Activated CD4-positive, alpha-beta T cell treated with anti-CD3 and anti-CD28 coated beads for 4 hours (primary cell): ENCODE measurements around the gene PHF13.
A peak's percentile ranks its signal among the peaks of the same experiment; 100 is the strongest.
"Not testable (repeated sequence)": the region's sequence is repeated elsewhere in the genome, so short reads cannot be mapped to it uniquely, and the experiment has no call there.

Experiments used
- DNase-seq, 2 donors: peaks; one replicate each; pipeline ENCODE4 v3.0.0-alpha.2; 2020

The PHF13 gene

DNA sequence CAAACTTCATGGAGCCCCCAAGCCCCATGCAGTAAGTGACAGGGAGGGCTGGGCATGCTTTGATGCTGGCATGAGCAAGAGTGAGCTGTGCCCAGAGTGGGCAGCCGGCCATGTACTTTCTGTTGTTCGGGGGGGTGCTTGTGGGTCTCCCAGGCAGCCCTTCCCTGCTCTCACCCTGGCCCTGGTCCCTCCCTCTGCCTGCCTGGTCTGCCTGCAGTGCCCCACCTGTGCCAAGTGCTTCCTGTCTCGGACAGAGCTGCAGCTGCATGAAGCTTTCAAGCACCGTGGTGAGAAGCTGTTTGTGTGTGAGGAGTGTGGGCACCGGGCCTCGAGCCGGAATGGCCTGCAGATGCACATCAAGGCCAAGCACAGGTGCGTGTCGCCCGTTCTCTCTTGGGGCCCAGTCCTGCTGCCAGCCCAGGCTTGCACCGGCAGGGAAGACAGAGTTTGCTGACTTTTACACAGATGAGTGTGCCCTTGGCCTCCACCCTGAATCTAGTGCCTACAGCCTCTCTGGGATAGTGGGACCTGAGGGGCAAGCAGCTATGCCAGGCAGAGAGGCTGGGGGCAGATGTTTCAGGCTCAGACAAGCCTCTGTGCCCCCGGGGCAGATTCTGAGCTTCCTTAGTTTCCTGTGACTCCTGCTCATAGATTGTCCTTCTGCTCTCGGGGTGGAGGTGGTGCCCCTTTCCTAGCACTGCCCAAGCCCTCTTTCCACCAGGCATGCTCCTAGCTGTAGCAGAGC is 26.1 kb upstream of the PHF13 start:
- DNase-seq, result no peak

DNA sequence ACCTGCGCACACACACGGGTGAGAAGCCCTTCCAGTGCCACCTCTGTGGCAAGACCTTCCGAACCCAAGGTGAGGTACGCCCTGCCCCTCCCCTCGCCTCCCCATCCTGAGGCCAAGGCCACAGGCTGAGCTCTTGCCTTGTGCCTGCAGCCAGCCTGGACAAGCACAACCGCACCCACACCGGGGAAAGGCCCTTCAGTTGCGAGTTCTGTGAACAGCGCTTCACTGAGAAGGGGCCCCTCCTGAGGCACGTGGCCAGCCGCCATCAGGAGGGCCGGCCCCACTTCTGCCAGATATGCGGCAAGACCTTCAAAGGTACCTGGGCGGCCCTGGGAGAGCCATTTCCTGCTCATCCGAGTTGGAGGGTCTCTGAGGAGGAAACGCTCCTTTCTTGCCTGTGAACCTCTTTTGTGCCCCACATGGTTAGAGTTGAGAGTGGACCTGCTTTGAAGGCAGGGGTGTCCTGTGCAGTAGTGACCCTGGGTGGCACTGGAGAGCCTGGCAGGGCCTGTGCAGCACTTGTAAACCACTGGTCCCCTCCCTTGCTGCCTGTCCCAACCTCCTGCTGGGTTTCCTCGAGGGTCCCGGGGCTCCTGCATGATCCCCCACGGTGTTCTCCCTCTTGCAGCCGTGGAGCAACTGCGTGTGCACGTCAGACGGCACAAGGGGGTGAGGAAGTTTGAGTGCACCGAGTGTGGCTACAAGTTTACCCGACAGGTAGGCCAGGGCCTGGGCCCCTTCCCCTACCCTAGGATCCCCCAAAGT is 25.2 kb upstream of the PHF13 start:
- DNase-seq, result no peak

DNA sequence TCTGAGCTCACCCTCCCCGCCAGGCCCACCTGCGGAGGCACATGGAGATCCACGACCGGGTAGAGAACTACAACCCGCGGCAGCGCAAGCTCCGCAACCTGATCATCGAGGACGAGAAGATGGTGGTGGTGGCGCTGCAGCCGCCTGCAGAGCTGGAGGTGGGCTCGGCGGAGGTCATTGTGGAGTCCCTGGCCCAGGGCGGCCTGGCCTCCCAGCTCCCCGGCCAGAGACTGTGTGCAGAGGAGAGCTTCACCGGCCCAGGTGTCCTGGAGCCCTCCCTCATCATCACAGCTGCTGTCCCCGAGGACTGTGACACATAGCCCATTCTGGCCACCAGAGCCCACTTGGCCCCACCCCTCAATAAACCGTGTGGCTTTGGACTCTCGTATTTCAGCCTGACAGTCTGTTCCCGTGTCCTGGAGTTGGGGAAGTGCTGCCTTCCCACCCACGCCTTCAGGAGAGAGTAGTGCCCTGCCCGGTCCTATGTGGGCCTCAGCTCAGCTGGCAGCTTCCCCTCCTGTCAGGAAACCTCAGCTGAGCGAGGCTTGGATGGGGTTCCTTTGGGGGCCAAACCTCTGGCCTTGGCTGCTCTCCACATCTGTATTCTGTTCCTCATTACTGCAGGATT is 24.5 kb upstream of the PHF13 start:
- DNase-seq, result no peak

DNA sequence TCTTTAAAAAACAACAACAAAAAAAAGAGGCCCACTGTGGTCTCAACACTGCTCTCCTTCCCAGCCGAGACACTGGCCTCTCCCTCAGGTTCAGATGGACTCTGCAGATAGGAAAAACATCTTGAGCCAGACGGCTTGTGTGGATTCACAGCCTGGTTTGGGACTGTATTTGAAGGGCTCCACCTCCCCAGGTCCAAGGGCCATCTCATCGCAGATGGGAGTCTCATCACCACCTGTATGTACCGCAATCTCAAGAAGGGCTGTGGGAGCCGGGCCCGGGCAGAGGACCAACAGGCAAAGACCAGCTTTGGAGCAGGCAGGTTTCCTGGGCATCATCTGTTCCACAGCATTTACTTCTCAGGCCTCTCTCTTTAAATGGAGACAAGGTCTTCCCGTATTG is 23.5 kb upstream of the PHF13 start:
- DNase-seq, result no peak

DNA sequence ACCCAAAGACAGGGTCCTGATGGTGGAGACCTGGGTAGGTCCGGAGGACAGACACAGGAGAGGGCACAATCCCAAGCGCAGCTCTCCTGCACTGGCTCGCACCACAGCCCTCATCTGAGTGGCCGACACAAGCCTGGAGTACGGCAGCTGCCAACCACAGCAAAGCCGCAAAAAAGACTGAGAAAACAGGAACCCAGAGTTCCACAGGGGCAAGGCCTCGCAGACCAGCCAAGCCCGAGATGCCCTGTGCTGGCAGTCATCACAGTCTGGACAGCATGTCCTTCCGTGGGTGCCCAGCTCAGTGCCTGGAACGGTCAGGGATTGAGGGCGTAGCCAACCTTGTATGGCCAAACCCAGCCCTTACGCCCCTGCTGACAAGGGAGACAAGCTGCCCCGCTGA is 22.3 kb upstream of the PHF13 start:
- DNase-seq, result no peak

DNA sequence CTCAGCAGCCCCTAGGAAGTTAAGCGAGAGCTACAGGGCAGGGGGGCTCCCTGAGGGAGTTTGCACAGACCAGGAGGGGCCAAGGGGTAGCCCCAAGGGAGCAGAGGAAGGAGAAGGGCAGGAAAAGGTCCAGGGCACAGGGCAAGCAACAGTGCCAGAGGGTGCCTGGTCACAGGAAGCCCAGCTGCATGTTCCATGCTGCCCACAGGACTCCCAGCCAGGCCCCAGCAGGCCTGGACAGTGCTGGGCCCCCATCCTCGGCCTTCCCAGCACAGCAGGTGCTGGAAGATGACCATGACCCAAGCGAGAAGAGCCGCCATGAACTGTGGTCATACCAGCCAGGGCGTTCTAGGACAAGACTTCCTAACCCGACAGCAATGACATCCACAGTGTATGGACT is 21.9 kb upstream of the PHF13 start:
- no peak for DNase-seq

DNA sequence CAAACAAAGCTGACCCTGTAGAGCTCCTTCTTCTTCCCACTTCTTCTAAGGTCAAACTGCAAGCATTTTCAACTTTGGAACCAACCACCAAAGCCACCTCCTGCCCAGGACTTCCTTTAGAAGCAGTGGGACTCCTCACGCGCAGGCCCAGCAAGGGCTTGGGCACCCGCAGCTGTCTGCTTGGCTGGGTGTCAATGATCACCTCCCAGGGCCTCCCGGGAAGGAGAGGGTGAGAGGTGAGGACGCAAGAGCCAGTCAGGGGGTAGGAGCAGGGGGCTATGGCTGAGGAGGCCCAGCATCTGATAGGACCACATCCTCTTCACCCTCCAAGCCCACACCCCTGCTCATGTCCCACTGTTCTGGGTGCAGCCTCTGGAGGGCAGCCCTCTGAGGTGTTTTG is 21.1 kb upstream of the PHF13 start:
- DNase-seq, result no peak

DNA sequence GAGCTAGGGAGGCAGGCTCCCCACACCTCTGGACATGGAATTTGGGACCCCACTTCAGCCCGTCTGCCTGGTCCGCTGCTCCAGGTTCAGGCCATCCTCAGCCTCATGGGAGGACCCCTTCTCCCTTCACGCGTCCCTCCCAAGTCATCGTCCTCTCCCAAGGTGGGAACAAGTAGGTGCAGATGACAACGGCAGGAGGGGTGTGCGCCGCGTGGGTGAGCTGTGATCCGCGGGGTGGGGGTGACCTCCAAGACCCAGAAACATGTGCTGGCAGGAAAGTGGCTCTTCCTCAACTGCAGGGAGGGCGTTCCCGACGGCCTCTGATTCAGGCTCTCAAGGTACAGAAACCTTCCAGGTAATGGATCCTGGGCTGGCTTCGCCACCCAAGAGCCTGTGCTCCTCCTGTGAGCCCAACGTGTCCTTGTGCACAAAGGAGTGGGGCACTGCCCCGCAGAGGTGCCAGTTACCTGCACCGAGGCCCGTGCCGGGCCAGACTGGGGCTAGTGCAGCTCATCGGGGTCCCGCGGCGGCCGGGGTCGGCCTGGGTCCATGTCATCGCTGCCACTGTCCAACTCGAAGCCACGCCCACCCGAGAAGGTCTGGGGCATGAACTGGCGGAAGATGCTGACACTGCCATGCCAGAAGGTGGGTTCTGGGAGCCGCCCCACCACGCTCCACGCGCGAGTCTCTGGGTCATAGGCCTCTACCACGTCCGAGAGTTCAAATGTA is 20.5 kb upstream of the PHF13 start:
- DNase-seq, result no peak

DNA sequence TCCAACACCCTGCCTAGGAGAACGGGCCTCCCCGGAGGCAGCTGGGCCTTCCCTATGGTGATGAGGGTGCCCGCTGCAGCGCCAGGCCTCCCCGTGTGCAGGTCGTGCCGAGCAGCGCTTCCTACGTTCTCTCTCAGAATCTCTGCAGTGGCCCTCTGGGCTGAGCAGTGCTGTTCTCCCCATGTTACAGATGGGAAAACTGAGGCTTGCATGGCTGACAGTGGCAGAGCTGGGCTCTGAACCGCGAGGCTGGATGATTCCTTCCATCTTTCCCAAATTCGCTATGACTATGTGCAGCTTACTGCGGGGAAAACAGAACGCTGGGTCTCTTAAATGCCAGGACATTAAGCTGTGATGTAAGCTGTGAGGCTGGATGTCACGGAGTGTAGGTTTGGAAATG is 19.7 kb upstream of the PHF13 start:
- no peak for DNase-seq

DNA sequence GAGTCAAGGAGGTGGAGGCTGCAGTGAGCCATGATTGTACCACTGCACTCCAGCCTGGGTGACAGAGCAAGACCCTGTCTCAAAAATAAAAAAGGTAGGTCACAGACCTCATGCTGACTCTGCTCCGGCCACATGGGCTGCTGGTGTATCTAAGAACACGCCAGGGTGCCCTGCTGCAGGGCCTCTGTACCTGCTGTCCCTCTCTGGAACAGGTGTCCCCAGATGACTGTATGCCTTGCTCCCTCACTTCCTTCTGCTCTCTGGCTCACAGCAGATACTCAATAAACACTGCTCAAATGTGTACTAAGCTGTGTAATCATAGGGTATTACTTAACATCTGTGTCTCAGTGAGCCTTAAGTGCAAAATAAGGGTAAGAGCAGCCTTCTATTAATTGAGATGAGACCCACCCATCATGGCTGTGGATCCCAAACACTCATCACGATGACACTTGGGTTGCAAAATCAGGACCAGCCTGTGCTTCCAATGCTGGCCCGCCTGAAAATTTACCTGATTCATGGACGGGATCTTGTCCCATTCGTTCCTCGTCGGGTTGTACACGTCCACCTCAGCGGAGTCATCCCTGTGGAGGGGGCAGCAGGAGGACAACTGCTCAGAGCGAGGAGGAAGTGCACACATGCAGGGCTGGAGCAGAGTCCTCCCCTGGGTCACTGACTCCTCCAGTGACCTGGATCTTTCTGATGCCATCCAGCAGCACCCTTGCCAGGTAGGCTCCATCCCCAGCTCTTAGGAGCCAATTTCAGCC is 18.4 kb upstream of the PHF13 start:
- no peak for DNase-seq

DNA sequence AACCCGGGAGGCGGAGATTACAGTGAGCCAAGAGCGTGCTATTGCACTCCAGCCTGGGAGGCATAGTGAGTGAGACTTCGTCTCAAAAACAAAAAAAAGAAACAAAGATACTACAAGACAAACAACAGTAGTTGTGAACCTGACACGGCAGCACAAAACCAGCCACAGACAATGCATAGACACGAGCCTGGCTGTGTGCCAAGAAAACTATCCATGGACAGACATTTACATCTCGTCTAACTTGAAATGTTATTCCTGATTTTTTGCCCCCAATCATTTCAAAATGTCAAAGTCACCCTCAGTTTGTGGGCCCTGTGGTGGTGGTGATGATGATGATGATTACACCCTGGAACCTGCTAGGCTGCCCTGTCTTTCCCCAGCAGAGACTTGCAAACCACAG is 17.2 kb upstream of the PHF13 start:
- DNase-seq, result no peak

DNA sequence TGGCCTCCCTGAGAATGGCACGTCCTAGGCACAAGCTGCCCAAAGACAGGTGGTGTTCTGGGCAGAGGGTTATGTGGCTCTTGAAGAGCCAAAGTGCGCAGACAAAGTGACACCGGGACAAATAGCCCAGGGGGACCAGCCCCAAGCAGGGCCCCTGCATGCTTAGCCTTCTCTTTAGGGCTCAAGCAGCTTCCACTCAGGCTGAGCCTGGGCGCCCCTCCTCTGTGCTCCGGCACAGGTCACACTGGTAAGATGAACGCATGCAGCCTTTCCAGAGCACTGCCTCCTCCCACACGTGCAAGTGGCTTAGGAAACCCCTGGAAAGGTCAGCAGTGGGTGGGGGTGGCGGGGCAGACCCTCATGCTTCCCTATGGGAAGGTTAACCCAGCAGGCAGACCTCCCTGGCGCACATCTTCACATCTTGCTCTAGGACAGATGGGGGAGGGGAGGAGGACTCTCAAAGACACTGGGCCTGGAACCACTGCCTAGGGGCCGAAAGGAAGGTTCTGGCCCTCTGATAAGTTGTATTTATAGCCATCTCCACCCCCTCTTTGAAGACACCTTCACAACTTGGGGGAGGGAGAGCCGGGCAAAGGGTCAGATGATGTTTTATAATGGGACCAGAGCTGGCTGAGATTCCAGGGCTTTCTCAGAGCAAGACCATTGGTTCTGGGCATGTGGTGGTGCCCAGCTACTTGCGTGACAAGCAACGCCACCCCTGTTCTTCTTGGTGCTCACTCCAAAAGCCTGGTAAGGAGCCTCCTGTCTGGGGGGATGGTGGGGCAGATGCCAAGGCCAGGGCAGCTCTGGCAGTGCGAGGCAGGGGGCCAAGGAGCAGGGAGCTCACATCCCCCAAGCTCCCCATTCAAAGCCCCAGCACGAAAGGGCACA is 16.4 kb upstream of the PHF13 start:
- no peak for DNase-seq

DNA sequence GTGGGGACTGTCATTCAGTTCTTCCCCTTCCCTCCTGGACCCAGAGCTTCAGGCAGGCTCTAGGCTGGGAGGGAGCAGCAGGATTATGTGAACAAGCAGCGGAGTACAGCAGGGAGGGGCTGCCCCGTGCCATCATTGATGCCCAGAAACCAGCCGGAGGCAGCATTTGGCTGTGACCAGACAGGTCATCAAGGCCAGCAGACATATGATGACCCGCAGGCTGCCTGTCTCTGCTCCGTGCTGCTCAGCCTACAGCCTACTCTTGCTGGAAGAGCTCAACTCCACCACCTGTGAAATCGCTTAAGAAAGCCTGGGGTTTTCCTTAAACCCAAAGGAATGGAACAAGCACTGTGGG is 15.8 kb upstream of the PHF13 start:
- DNase-seq, result no peak

DNA sequence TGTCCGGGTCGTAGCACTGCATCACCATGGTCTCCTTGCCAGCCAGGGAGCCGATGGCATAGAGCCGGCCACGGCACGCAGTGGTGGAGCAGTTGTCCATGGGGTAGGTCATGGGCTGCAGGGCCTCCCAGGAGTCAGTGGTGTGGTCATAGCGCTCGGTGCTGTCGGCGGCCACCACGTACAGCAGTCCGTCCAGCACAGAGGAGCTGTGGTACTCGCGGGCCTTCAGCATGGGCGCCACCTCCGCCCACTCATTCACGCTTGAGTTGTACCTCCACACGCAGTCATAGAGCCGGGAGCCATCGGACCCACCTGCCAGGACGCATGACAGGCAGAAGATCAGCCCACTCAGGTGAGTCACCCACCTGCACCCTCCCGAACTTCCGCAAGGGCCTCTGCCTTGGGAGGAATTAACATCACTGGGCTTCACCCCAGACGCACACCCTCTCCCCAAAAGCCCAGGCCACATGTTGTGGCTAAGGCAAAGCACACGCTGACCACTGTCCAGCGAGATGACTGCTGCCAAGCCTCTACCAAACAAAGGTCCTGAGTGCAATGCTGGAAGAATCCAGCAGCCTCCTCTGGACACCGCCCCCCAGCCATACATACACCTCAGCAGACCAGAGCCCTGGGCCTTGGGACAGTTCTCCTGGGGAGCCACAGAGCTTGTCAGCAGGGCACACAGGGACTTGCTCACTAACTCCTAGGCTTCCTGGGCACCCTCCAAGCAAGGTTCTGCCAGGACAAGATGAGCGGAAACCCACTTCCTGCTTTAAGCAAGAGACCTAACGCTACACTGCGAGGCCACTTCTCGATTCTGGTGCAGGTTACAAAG is 14.2 kb upstream of the PHF13 start:
- DNase-seq, result peak; percentile 68 to 73

DNA sequence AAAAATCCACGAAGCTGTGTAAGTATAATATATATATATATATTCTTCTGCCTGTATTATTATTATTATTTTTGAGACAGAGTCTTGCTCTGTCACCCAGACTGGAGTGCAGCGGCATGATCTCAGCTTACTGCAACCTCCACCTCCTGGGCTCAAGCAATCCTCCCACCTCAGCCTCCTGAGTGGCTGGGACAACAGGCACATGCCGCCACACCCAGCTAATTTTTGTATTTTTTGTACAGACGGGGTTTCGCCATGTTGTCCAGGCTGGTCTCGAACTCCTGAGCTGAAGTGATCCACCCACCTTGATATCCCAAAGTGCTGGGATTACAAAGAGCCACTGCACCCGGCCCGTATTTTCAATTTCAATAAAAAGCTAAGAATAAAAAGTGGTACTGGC is 13.5 kb upstream of the PHF13 start:
- DNase-seq, result not testable (repeated sequence)

DNA sequence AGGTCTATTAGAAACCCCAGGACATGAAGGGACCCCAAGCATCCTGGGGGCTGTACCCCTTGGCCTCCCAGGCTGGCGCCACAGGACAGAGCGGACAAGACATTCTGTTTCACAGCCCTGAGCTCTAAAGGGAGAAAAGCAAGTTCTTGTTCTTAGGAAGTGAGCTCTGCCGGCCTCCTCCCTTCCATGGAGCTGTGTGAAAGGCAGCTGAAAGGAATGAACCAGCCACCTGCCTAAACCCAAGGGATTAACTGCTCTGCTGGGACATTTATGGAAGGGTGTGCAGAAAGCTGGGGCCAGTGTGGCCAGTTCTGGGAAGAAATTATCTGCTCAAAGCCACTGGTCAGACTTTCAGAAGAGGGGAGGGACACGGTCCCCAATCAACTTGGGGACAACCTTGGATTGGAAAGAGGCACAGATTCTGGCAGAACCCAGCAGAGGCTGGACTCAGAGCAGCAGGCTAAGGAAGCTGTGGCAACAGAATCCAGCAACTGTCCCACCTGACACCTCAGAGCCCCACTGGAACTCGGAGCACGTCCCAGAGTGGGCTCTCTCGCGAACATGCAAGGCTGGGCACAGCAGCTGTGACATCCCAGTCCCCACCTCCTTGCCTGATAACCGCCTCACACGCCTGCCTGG is 13.0 kb upstream of the PHF13 start:
- DNase-seq, result no peak

DNA sequence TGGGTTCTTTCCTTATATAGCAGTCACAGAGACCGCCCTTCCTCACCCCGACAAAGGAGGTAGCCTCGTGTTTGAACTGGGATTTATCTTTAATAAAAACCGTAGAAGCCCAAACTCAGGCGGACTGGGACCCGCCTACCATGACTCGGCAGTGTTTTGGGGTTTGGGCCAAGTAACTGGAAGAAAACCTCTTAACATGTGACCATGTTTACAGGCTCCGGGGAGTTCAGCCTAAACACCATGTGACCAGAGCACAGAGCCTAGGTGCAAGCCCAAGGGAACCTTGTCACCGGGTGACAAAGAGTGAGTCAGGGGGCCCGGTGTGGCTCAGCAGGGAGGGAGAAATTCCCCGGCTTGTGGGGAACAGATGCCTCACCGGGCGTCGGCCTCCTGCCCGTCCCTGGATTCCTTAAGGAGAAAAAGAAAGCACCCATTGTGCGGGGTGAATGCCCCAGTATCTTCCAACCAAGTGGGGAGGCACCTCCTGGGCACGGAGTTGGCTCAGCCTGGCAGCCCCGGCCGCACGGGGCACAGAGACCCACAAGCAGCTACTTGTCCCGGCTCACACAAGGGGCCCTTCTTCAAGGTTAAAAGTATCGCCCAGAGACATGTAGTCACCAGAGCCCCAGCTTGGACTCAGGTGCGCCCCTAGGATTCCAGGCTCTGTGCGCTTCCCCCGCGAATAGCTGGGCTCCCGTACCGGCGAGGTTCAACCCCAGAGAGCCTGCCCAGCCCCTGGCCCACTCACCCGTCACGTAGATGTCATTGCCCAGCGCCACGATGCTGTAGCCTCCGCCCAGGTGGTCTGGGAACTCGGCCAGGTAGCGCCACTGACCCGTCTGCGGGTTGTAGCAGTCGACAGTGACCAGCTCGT is 12.2 kb upstream of the PHF13 start:
- peak; percentile 82 to 84 for DNase-seq

DNA sequence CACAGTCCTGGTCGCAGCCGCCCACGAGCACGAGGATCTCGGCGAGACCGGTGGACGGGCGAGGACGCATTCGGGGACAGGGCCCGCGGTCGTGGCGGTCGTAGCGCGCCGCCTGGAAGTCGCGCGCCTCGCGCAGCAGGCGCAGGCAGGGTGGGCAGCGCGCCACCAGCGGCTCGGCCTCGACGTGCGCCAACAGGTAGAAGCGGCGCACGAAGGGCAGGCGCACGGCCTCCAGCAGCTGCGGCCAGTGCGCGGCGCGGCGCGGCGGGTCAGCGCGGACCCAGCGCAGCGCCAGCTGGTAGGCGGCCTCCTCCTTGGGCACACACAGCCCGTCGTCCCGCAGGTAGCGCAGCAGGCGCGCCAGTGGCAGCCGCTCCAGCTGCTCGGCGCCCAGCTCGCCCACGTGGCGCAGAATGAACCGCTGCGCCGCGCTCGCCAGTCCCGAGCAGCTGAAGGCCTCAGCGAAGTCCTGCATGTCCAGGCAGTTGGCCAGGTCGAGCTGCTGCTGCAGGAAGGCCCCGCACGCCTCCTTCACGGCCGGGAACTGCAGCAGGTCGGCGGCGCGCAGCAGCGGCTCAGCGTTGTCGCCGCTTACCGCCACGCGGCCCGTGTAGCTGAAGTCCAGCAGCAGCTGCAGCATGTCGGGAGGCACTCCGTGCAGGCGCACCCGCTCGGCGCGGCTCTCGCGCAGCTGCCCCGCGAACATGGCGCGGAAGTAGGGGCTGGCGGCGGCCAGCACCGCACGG is 11.4 kb upstream of the PHF13 start:
- peak; percentile 25 to 29 for DNase-seq
